Glutamatergic neuron (in vitro differentiated cells): Measurements from ENCODE around the gene ITGA8. TPM values are rescaled to one million over a fixed set of nuclear protein-coding genes. Genes with fewer than 3 reads are reported as not detected.
"Not testable (repeated sequence)": the region's sequence is repeated elsewhere in the genome, so short reads cannot be mapped to it uniquely, and the experiment has no call there.

Experiments used
- DNase-seq: peaks from one replicate; pipeline ENCODE4 v3.0.0; 2022
- H3K27ac Mint-ChIP-seq: one replicate; pipeline ENCODE4 v1.8.0; 2020; ENCODE audit warnings: mild to moderate bottlenecking, mixed read lengths, inconsistent platforms; ENCODE audit not compliant: unreplicated experiment
- H3K27me3 Mint-ChIP-seq: one replicate; pipeline ENCODE4 v1.8.0; 2020; ENCODE audit warnings: mild to moderate bottlenecking, moderate library complexity, mixed read lengths, inconsistent platforms; ENCODE audit not compliant: unreplicated experiment
- H3K36me3 Mint-ChIP-seq: one replicate; pipeline ENCODE4 v1.8.0; 2020; ENCODE audit warnings: mild to moderate bottlenecking, mixed read lengths, inconsistent platforms; ENCODE audit not compliant: unreplicated experiment
- H3K4me1 Mint-ChIP-seq: one replicate; pipeline ENCODE4 v1.8.0; 2020; ENCODE audit warnings: mild to moderate bottlenecking, low read depth, mixed read lengths, inconsistent platforms; ENCODE audit not compliant: unreplicated experiment
- H3K4me3 Mint-ChIP-seq: one replicate; pipeline ENCODE4 v1.8.0; 2020; ENCODE audit warnings: mild to moderate bottlenecking, mixed read lengths, inconsistent platforms; ENCODE audit not compliant: unreplicated experiment
- H3K9me3 Mint-ChIP-seq: one replicate; pipeline ENCODE4 v1.8.0; 2020; ENCODE audit warnings: mild to moderate bottlenecking, moderate library complexity, mixed read lengths, inconsistent platforms; ENCODE audit not compliant: unreplicated experiment
- total RNA-seq: library from RNA; stranded (reverse); fragmentation: NEBNext Ultra II Directional; extraction: Animal tissue kit (Norgen Biotek cat#: 25700); gene quantifications from one replicate; pipeline ENCODE4 v1.2.1, GENCODE V29; 2021; ENCODE audit not compliant: unreplicated experiment
- TF ChIP-seq, protein P1 (sequence below): fragments of 200-600 bp; sonication (generic); IDR thresholded peaks from one replicate; pipeline ENCODE4 v1.5.0; 2021; ENCODE audit not compliant: partially characterized antibody, unreplicated experiment

The ITGA8 gene
- total RNA-seq, 1 donor from 2014 or later = 0.93 TPM

DNA sequence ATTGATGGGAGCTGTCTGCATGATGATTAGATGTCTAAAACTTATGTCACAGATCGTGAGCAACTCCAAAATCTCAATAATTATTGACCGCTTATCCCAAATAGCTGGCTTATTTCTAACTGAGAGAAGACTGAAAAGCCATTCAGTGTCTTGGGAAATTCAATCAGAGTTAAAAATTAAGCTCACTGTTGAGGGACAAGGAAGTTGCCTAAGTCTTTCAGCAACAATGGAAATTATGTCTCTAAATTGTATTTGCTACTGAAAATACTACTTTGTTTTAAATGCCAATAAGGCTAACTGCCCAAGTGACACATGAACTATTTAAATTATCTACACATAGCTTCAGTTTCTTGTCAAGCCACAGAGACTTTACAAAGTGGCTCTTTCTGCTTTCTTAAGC, 240.8 kb downstream of the ITGA8 start:
- peaks cover 3% of the 10 kb centered on the region for H3K27me3 Mint-ChIP-seq
- H3K4me1 Mint-ChIP-seq = no peaks in the 10 kb centered on the region
- peaks cover 6% of the 10 kb centered on the region for H3K9me3 Mint-ChIP-seq
- no peak for DNase-seq
- H3K36me3 Mint-ChIP-seq = peaks cover 9% of the 10 kb centered on the region
- TF ChIP-seq, protein P1, sequence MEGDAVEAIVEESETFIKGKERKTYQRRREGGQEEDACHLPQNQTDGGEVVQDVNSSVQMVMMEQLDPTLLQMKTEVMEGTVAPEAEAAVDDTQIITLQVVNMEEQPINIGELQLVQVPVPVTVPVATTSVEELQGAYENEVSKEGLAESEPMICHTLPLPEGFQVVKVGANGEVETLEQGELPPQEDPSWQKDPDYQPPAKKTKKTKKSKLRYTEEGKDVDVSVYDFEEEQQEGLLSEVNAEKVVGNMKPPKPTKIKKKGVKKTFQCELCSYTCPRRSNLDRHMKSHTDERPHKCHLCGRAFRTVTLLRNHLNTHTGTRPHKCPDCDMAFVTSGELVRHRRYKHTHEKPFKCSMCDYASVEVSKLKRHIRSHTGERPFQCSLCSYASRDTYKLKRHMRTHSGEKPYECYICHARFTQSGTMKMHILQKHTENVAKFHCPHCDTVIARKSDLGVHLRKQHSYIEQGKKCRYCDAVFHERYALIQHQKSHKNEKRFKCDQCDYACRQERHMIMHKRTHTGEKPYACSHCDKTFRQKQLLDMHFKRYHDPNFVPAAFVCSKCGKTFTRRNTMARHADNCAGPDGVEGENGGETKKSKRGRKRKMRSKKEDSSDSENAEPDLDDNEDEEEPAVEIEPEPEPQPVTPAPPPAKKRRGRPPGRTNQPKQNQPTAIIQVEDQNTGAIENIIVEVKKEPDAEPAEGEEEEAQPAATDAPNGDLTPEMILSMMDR = no peak
- H3K27ac Mint-ChIP-seq = no peak overlapping the region
- no peak overlapping the region for H3K4me3 Mint-ChIP-seq

DNA sequence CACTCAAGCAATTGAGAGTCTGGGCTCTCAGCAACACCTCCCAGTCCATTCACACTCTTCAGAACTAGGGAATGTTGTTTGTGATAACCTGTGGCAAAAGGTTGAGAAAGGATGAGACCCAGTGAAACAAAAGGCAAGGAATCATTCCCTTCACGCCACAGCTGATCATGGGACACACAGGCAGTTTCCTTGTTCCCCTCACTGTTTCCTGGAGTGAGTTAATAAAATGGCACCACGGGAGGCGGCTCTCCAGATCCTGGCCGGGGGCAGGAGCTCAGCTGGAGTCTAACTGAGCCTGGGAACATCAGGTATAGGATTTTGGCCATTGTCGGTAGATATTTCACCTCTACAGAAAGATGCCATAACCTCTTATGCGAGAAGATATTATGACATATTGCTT, 241.3 kb downstream of the ITGA8 start:
- DNase-seq = no peak
- Mint-ChIP-seq H3K27me3 (peaks cover 3% of the 10 kb centered on the region), H3K4me1 (no peaks in the 10 kb centered on the region), H3K27ac (no peak overlapping the region), H3K36me3 (peaks cover 9% of the 10 kb centered on the region), H3K9me3 (peaks cover 5% of the 10 kb centered on the region), H3K4me3 (no peak overlapping the region)
- TF ChIP-seq, protein P1 = no peak

DNA sequence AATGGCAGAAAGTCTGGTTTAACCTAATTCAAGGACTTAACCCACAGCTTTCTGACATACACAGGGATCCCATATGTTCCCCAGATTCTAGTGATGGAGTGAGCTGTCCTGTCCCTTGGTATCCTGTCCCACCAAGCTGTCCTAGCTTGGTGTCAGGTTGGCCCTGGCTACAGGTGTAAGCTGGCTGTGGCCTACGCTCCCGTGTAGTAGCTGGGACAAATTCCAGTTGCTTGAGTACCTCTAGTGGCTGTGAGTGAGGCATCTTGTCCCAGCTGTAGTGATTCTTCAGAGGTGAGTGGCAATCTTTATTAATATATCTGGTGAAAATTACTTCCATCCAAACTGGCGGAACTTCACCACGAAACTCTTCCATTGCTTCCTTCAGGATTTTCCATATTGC, 243.4 kb downstream of the ITGA8 start:
- H3K9me3 Mint-ChIP-seq = peaks cover 4% of the 10 kb centered on the region
- H3K4me3 Mint-ChIP-seq = no peak overlapping the region
- DNase-seq = no peak
- H3K4me1 Mint-ChIP-seq = peaks cover 5% of the 10 kb centered on the region
- H3K36me3 Mint-ChIP-seq = peaks cover 9% of the 10 kb centered on the region
- TF ChIP-seq, protein P1 = no peak
- peaks cover 7% of the 10 kb centered on the region for H3K27me3 Mint-ChIP-seq
- H3K27ac Mint-ChIP-seq = no peak overlapping the region

DNA sequence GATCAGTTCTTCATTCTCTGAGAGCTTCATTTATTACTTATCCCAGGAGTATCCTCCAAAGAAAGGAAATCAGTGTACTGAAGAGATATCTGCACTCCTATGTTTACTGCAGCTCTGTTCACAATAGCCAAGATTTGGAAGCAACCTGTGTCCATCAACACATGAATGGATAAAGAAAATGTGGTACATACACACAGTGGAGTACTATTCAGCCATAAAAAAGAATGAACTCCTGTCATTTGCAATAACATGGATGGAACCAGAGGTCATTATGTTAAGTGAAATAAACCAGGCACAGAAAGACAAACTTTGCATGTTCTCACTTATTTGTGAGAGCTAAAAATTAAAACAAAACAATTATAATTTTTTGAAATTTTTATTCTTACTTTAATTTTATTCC, 244.3 kb downstream of the ITGA8 start:
- H3K36me3 Mint-ChIP-seq, H3K27me3 Mint-ChIP-seq, H3K4me1 Mint-ChIP-seq, H3K4me3 Mint-ChIP-seq, H3K9me3 Mint-ChIP-seq, H3K27ac Mint-ChIP-seq, DNase-seq: not testable (repeated sequence)

DNA sequence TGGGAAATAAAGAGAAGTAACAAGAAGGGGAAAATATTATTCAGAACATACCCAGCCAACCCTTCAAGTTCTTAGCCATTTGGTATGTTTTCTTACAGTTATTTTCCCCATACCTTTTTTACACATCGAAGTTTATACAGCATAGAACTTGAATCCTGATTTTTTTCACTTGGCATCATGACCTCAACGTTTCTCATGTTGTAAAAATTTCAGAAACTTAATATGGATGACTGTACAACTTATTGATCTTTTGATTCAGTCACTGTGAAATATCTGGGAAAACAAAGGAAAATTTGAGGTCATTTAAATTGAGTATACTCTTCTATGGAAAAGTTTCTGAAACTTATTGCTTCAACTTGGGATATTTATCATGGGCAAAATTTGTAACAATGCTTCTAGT, 245.1 kb downstream of the ITGA8 start:
- Mint-ChIP-seq H3K36me3 (peaks cover 9% of the 10 kb centered on the region), H3K9me3 (peaks cover 4% of the 10 kb centered on the region), H3K27me3 (peaks cover 7% of the 10 kb centered on the region), H3K27ac (no peak overlapping the region), H3K4me3 (no peak overlapping the region), H3K4me1 (peaks cover 5% of the 10 kb centered on the region)
- TF ChIP-seq, protein P1 = no peak
- DNase-seq = no peak

DNA sequence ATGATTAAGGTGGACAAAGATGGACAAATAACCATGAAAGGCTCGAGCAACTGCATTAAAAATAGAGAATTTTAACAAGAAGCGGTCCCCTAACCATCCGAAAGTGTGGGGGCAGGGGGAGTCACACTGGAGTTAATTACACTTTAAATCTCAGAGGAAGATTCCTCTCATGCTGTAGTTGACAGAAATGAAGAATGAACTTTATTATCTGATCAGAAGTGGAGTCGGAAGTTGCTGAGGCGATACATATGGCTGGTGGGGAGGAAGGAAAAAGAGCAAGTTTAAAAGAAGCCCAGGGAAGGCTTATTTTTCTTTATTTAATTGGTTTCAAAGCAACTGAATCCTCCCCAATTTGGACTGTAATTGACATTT, 246.3 kb downstream of the ITGA8 start:
- Mint-ChIP-seq H3K4me3 (no peak overlapping the region), H3K9me3 (peaks cover 4% of the 10 kb centered on the region), H3K36me3 (peaks cover 9% of the 10 kb centered on the region), H3K27ac (no peak overlapping the region), H3K4me1 (peaks cover 5% of the 10 kb centered on the region), H3K27me3 (peaks cover 7% of the 10 kb centered on the region)
- TF ChIP-seq, protein P1 = no peak
- DNase-seq = no peak
